KMS-11 (cell line): Measurements from ENCODE around the gene ADAM8.
"Not testable (repeated sequence)": the region's sequence is repeated elsewhere in the genome, so short reads cannot be mapped to it uniquely, and the experiment has no call there.

Experiments used
- H2AFZ ChIP-seq: fragments of 200-600 bp; sonication (generic); 2 replicates; pipeline ENCODE4 v1.6.1; 2016; ENCODE audit warnings: antibody characterized with exemption, mixed run types, low read depth
- H3K27ac ChIP-seq: fragments of 200-600 bp; sonication (generic); 2 replicates; pipeline ENCODE4 v1.6.1; 2016; ENCODE audit warnings: mild to moderate bottlenecking, mixed run types
- H3K27me3 ChIP-seq: fragments of 200-600 bp; sonication (generic); 2 replicates; pipeline ENCODE4 v1.6.1; 2017; ENCODE audit warnings: mild to moderate bottlenecking, low read depth, mixed run types, moderate library complexity; ENCODE audit not compliant: insufficient read depth
- H3K36me3 ChIP-seq: fragments of 200-600 bp; sonication (generic); 2 replicates; pipeline ENCODE4 v1.6.1; 2017; ENCODE audit warnings: mild to moderate bottlenecking, mixed run types; ENCODE audit not compliant: insufficient read depth
- H3K4me1 ChIP-seq: fragments of 200-600 bp; sonication (generic); 2 replicates; pipeline ENCODE4 v1.6.1; 2016; ENCODE audit warnings: mild to moderate bottlenecking, low read depth, mixed run types; ENCODE audit not compliant: poor library complexity, severe bottlenecking
- H3K4me2 ChIP-seq: fragments of 200-600 bp; sonication (generic); 2 replicates; pipeline ENCODE4 v1.7.0; 2016; ENCODE audit warnings: mild to moderate bottlenecking, mixed run types
- H3K4me3 ChIP-seq: fragments of 200-600 bp; sonication (generic); IDR thresholded peaks from 2 replicates; pipeline ENCODE4 v1.6.1; 2017; ENCODE audit warnings: low read depth, low read length, mixed read lengths; ENCODE audit not compliant: insufficient read depth
- H3K79me2 ChIP-seq: fragments of 200-600 bp; sonication (generic); 2 replicates; pipeline ENCODE4 v1.6.1; 2016; ENCODE audit warnings: low read depth, mixed run types; ENCODE audit not compliant: insufficient read depth
- H3K9ac ChIP-seq: fragments of 200-600 bp; sonication (generic); 2 replicates; pipeline ENCODE4 v1.6.1; 2016; ENCODE audit warnings: mild to moderate bottlenecking, mixed run types
- H4K20me1 ChIP-seq: fragments of 200-600 bp; sonication (generic); 2 replicates; pipeline ENCODE4 v1.6.1; 2016; ENCODE audit warnings: mild to moderate bottlenecking, mixed run types; ENCODE audit not compliant: insufficient read depth
- CTCF ChIP-seq: fragments of 200-600 bp; sonication (generic); conservative IDR thresholded peaks from 2 replicates; pipeline ENCODE4 v1.6.1; 2017; ENCODE audit warnings: low read depth, mild to moderate bottlenecking, antibody characterized with exemption, low read length, moderate library complexity, mixed read lengths

The ADAM8 gene

GRCh38 chr10:133224076-133224475, 52.6 kb downstream of the ADAM8 start:
- Histone ChIP-seq H3K9ac (no peak overlapping the region), H2AFZ (no peak overlapping the region), H3K36me3 (no peaks in the 10 kb centered on the region), H3K27ac (no peak overlapping the region), H3K79me2 (no peaks in the 10 kb centered on the region), H3K4me3 (no peak overlapping the region), H4K20me1 (no peaks in the 10 kb centered on the region), H3K4me2 (no peak overlapping the region), H3K27me3 (peaks cover 49% of the 10 kb centered on the region), H3K4me1 (no peaks in the 10 kb centered on the region)
- TF ChIP-seq CTCF = no peak

GRCh38 chr10:133221756-133222155, 54.9 kb downstream of the ADAM8 start:
- not testable (repeated sequence) for H3K27ac ChIP-seq, H3K4me2 ChIP-seq, H3K4me1 ChIP-seq, H3K4me3 ChIP-seq, H3K36me3 ChIP-seq, H3K79me2 ChIP-seq, H2AFZ ChIP-seq, H4K20me1 ChIP-seq, H3K9ac ChIP-seq
- H3K27me3 ChIP-seq = peaks cover 41% of the 10 kb centered on the region

- no peak for TF ChIP-seq CTCF
- no peak overlapping the region for H3K4me3 ChIP-seq
- no peaks in the 10 kb centered on the region for H3K79me2 ChIP-seq
- H3K27ac ChIP-seq = no peak overlapping the region
- no peaks in the 10 kb centered on the region for H3K36me3 ChIP-seq
- H3K4me2 ChIP-seq = no peak overlapping the region
- H4K20me1 ChIP-seq = no peaks in the 10 kb centered on the region
- H3K9ac ChIP-seq = no peak overlapping the region
- peaks cover 39% of the 10 kb centered on the region for H3K27me3 ChIP-seq
- no peaks in the 10 kb centered on the region for H3K4me1 ChIP-seq
- H2AFZ ChIP-seq = no peak overlapping the region
Observed at GRCh38 chr10:133221331-133221730, 55.3 kb downstream of the ADAM8 start.

- no peaks in the 10 kb centered on the region for H3K4me1 ChIP-seq
- H3K27me3 ChIP-seq = peaks cover 30% of the 10 kb centered on the region
- TF ChIP-seq CTCF = no peak
- H4K20me1 ChIP-seq = no peaks in the 10 kb centered on the region
- H3K9ac ChIP-seq = no peak overlapping the region
- H3K36me3 ChIP-seq = no peaks in the 10 kb centered on the region
- no peak overlapping the region for H3K27ac ChIP-seq
- no peak overlapping the region for H3K4me2 ChIP-seq
- H3K4me3 ChIP-seq = no peak overlapping the region
- H3K79me2 ChIP-seq = no peaks in the 10 kb centered on the region
- H2AFZ ChIP-seq = no peak overlapping the region
Observed at GRCh38 chr10:133219782-133220181, 56.9 kb downstream of the ADAM8 start.

GRCh38 chr10:133218891-133219290, 57.8 kb downstream of the ADAM8 start:
- Histone ChIP-seq H3K79me2 (no peaks in the 10 kb centered on the region), H3K27ac (no peak overlapping the region), H3K4me1 (no peaks in the 10 kb centered on the region), H2AFZ (no peak overlapping the region), H3K27me3 (peaks cover 21% of the 10 kb centered on the region), H3K4me2 (no peak overlapping the region), H3K36me3 (no peaks in the 10 kb centered on the region), H3K4me3 (no peak overlapping the region), H4K20me1 (no peaks in the 10 kb centered on the region), H3K9ac (no peak overlapping the region)
- no peak for TF ChIP-seq CTCF
